ENCODE measurements around the gene IL2RA.

GRCh38 chr10:6012121-6012905, 49.9 kb downstream of the IL2RA start:
- TF ChIP-seq, protein P1, sequence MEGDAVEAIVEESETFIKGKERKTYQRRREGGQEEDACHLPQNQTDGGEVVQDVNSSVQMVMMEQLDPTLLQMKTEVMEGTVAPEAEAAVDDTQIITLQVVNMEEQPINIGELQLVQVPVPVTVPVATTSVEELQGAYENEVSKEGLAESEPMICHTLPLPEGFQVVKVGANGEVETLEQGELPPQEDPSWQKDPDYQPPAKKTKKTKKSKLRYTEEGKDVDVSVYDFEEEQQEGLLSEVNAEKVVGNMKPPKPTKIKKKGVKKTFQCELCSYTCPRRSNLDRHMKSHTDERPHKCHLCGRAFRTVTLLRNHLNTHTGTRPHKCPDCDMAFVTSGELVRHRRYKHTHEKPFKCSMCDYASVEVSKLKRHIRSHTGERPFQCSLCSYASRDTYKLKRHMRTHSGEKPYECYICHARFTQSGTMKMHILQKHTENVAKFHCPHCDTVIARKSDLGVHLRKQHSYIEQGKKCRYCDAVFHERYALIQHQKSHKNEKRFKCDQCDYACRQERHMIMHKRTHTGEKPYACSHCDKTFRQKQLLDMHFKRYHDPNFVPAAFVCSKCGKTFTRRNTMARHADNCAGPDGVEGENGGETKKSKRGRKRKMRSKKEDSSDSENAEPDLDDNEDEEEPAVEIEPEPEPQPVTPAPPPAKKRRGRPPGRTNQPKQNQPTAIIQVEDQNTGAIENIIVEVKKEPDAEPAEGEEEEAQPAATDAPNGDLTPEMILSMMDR (IDR thresholded peaks at IDR 0.05) = no peak
- no peak for TF ChIP-seq POLR2A (IDR thresholded peaks at IDR 0.05)
